Measurements from ENCODE around the gene MACROD2.

Gene MACROD2

DNA sequence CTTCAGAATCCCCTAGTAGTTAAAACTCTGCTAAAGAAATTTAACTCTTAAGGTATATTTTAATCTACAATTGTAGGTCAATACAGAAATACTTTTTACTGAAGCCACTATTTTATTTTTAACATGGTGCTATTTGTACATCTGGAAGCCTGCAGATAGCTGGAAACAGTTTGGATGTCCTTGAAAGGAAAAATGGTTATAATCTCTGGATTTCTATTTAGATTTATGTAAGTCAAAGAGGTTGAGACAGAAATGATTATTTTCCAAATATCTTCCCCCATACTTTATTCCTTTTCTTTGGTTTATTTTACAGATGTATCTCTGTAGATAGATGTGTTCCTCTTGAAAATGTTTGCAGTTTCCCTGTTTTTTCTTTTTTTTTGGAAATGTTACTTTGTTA lies 1575.7 kb downstream of the MACROD2 start:
- ChIA-PET POLR2A (no interaction called here), CTCF (no interaction called here)
- TF ChIP-seq ZNF335 (tag by site-specific recombination; conservative IDR thresholded peaks at IDR 0.05) (no peak), ZNF354C (tag by site-specific recombination; IDR thresholded peaks at IDR 0.05; ENCODE audit: borderline replicate concordance, low read depth) (no peak), ZNF175 (tag by site-specific recombination; IDR thresholded peaks at IDR 0.05) (no peak), GLI4 (tag by site-specific recombination; IDR thresholded peaks at IDR 0.05) (no peak), YY2 (tag by site-specific recombination; IDR thresholded peaks at IDR 0.05) (no peak), SP3 (tag by site-specific recombination; IDR thresholded peaks at IDR 0.05) (no peak), ZXDB (tag by site-specific recombination; IDR thresholded peaks at IDR 0.05) (no peak), ZNF654 (tag by site-specific recombination; IDR thresholded peaks at IDR 0.05; ENCODE audit: low read depth) (no peak), ZSCAN23 (tag by site-specific recombination; IDR thresholded peaks at IDR 0.05) (no peak), IKZF3 (tag by site-specific recombination; IDR thresholded peaks at IDR 0.05) (no peak), ZSCAN30 (tag by site-specific recombination; IDR thresholded peaks at IDR 0.05) (no peak), BCL11A (tag by site-specific recombination; IDR thresholded peaks at IDR 0.05; ENCODE audit: low read depth) (no peak), ZNF133 (tag by site-specific recombination; IDR thresholded peaks at IDR 0.05) (no peak), ZNF596 (tag by site-specific recombination; IDR thresholded peaks at IDR 0.05) (no peak), SALL2 (tag by site-specific recombination; IDR thresholded peaks at IDR 0.05; ENCODE audit: borderline replicate concordance) (no peak), ZNF624 (tag by site-specific recombination; IDR thresholded peaks at IDR 0.05) (no peak), GLI2 (tag by site-specific recombination; IDR thresholded peaks at IDR 0.05; ENCODE audit: borderline replicate concordance, low read depth) (no peak), HOXC10 (CRISPR knock-in tag; IDR thresholded peaks at IDR 0.05) (no peak)
- Histone ChIP-seq H3K9me3 (ENCODE audit: control insufficient read depth, insufficient read depth, low read depth, low read length) (no peaks in the 10 kb centered on the region), H3K36me3 (ENCODE audit: control insufficient read depth in 2 of 2, insufficient read depth in 1 of 2, low read length in 2 of 2) (no peaks in the 10 kb centered on the region), H3K4me1 (ENCODE audit: control insufficient read depth, insufficient read depth, low read length) (no peaks in the 10 kb centered on the region), H3K4me3 (ENCODE audit: low read depth, low read length) (no peak overlapping the region), H3K27ac (ENCODE audit: extremely low read depth, low read depth, low read length) (no peak overlapping the region)

DNA sequence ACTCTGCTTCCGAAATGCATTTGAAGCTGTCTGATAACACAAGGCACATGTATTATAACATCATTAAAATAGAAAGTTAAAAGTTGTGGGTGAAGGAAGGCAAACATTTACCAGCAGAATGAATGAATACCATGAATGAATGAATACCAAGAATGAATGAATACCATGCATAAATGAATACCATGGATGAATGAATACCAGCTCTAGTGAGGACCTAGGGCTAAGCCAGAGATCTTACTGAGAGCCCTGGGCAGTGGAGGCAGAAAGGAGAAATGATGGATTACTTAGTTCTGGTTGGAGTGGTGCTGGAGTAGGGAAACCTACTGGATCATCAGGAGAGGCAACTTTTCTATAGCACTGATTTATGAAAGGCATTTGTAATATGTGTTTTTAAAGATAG lies 1579.9 kb downstream of the MACROD2 start:
- Histone ChIP-seq H3K27ac (ENCODE audit: extremely low read depth, low read depth, low read length) (no peak overlapping the region), H3K36me3 (ENCODE audit: control insufficient read depth in 2 of 2, insufficient read depth in 1 of 2, low read length in 2 of 2) (no peaks in the 10 kb centered on the region), H3K9me3 (ENCODE audit: control insufficient read depth, insufficient read depth, low read depth, low read length) (no peaks in the 10 kb centered on the region), H3K4me3 (ENCODE audit: low read depth, low read length) (no peak overlapping the region), H3K4me1 (ENCODE audit: control insufficient read depth, insufficient read depth, low read length) (no peaks in the 10 kb centered on the region)
- CTCF ChIA-PET: no interaction called here
- TF ChIP-seq MZF1 (tag by site-specific recombination; IDR thresholded peaks at IDR 0.05; ENCODE audit: borderline replicate concordance) (no peak), ZXDB (tag by site-specific recombination; IDR thresholded peaks at IDR 0.05) (no peak), ZNF830 (tag by site-specific recombination; IDR thresholded peaks at IDR 0.05; ENCODE audit: low read depth) (no peak), ZNF514 (tag by site-specific recombination; IDR thresholded peaks at IDR 0.05) (no peak), GLIS1 (tag by site-specific recombination; IDR thresholded peaks at IDR 0.05) (no peak)
- POLR2A ChIA-PET: no interaction called here

DNA sequence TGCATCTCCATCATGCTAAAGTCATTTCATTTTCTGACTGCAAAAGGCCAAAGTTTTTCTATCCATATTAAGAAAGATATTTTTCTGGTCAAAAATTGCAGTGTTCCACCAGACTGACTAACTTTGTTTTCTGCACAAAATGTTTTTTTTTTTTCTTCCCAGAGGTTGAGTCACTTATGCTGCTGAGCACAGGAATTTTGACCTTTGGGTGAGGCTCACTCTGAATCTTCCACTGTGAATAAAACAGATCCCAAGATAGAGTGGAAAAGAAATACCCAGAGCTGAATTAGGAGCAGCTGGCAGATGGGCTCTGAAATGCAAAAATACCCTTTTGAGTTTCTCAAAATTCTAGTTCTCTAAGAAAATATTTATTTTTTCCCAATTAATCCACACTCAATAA lies 1581.1 kb downstream of the MACROD2 start:
- ChIA-PET POLR2A (no interaction called here), CTCF (no interaction called here)
- no peak overlapping the region for H3K27ac ChIP-seq (ENCODE audit: extremely low read depth, low read depth, low read length)
- TF ChIP-seq ZNF10 (tag by site-specific recombination; IDR thresholded peaks at IDR 0.05): no peak
- TF ChIP-seq ZNF138 (tag by site-specific recombination; IDR thresholded peaks at IDR 0.05; ENCODE audit: borderline replicate concordance): no peak
- TF ChIP-seq HOXD13 (CRISPR knock-in tag; IDR thresholded peaks at IDR 0.05; ENCODE audit: borderline replicate concordance): no peak
- no peak for TF ChIP-seq ZXDB (tag by site-specific recombination; IDR thresholded peaks at IDR 0.05)
- TF ChIP-seq ZNF626 (tag by site-specific recombination; IDR thresholded peaks at IDR 0.05): no peak
- TF ChIP-seq ZNF558 (tag by site-specific recombination; IDR thresholded peaks at IDR 0.05): no peak
- TF ChIP-seq ZNF433 (tag by site-specific recombination; IDR thresholded peaks at IDR 0.05; ENCODE audit: low read depth): no peak
- no peak for TF ChIP-seq ZNF274 (IDR thresholded peaks at IDR 0.05; ENCODE audit: low read length)
- no peak for TF ChIP-seq ZNF274 (tag by site-specific recombination; IDR thresholded peaks at IDR 0.05; ENCODE audit: borderline replicate concordance)
- no peak for TF ChIP-seq ZBTB1 (tag by site-specific recombination; IDR thresholded peaks at IDR 0.05)
- TF ChIP-seq ZNF302 (tag by site-specific recombination; IDR thresholded peaks at IDR 0.05; ENCODE audit: low read depth): no peak

More for the DNA sequence above, 1581.1 kb downstream of the MACROD2 start:
- Histone ChIP-seq H3K9me3 (ENCODE audit: control insufficient read depth, insufficient read depth, low read depth, low read length) (no peaks in the 10 kb centered on the region), H3K4me3 (ENCODE audit: low read depth, low read length) (no peak overlapping the region), H3K36me3 (ENCODE audit: control insufficient read depth in 2 of 2, insufficient read depth in 1 of 2, low read length in 2 of 2) (no peaks in the 10 kb centered on the region), H3K4me1 (ENCODE audit: control insufficient read depth, insufficient read depth, low read length) (no peaks in the 10 kb centered on the region)
